Endodermal cell (in vitro differentiated cells): Measurements from ENCODE around the gene ZFAND2B. TPM values are rescaled to one million over a fixed set of nuclear protein-coding genes. Genes with fewer than 3 reads are reported as not detected.

Source experiments
- DNase-seq: peaks from one replicate; pipeline ENCODE4 v3.0.0-alpha.2; 2017
- H3K27ac ChIP-seq: 2 replicates; pipeline ENCODE4 v1.5.1; 2013; ENCODE audit warnings: mild to moderate bottlenecking, low read depth, low read length, moderate library complexity
- H3K27me3 ChIP-seq: 2 replicates; pipeline ENCODE4 v1.6.1; 2013; ENCODE audit warnings: mild to moderate bottlenecking, low read length, moderate library complexity; ENCODE audit not compliant: insufficient read depth, control insufficient read depth, poor library complexity, severe bottlenecking
- H3K36me3 ChIP-seq: 2 replicates; pipeline ENCODE4 v1.7.0; 2013; ENCODE audit warnings: mild to moderate bottlenecking, low read length, moderate library complexity; ENCODE audit not compliant: control insufficient read depth, insufficient read depth
- H3K4me1 ChIP-seq: one replicate; pipeline ENCODE4 v1.7.0; 2013; ENCODE audit warnings: low read length; ENCODE audit not compliant: control insufficient read depth, insufficient read depth
- H3K4me3 ChIP-seq: 2 replicates; pipeline ENCODE4 v1.5.1; 2013; ENCODE audit warnings: mild to moderate bottlenecking, low read length, moderate library complexity
- H3K9ac ChIP-seq: 2 replicates; pipeline ENCODE4 v1.6.1; 2013; ENCODE audit warnings: mild to moderate bottlenecking, low read length, moderate library complexity; ENCODE audit not compliant: poor library complexity, severe bottlenecking; ENCODE audit errors: extremely low read depth
- H3K9me3 ChIP-seq: 2 replicates; pipeline ENCODE4 v1.6.1; 2013; ENCODE audit warnings: mild to moderate bottlenecking, low read length, moderate library complexity; ENCODE audit not compliant: control insufficient read depth
- H3K27ac Mint-ChIP-seq: 2 replicates; pipeline ENCODE4 v1.8.0; 2020; ENCODE audit warnings: mixed read lengths
- H3K27me3 Mint-ChIP-seq: 2 replicates; pipeline ENCODE4 v1.8.0; 2021; ENCODE audit warnings: mild to moderate bottlenecking, mixed read lengths; ENCODE audit not compliant: insufficient read depth
- H3K36me3 Mint-ChIP-seq: 2 replicates; pipeline ENCODE4 v1.8.0; 2020; ENCODE audit warnings: low read depth, mixed read lengths
- H3K4me1 Mint-ChIP-seq: 2 replicates; pipeline ENCODE4 v1.8.0; 2020; ENCODE audit warnings: mixed read lengths
- H3K4me3 Mint-ChIP-seq: 2 replicates; pipeline ENCODE4 v1.8.0; 2020; ENCODE audit warnings: mild to moderate bottlenecking, moderate library complexity, mixed read lengths
- H3K9me3 Mint-ChIP-seq: 2 replicates; pipeline ENCODE4 v1.8.0; 2020; ENCODE audit warnings: mild to moderate bottlenecking, mixed read lengths
- CTCF ChIP-seq: fragments of 200-600 bp; sonication (generic); conservative IDR thresholded peaks from 2 replicates; pipeline ENCODE4 v1.5.0; 2021; ENCODE audit warnings: antibody characterized with exemption, mild to moderate bottlenecking
- WGBS, 2 experiments: methylation state at CpG; one replicate each; pipeline versions ENCODE4 v1.1.5 to v1.1.7; 2013; ENCODE audit warnings: missing lambda C conversion rate in 2 of 2, mixed read lengths in 1 of 2; ENCODE audit not compliant: insufficient coverage in 1 of 2, insufficient read length in 1 of 2; 5-methylcytosine and 5-hydroxymethylcytosine counted together
- total RNA-seq, 2 donors: library from RNA; stranded (reverse); fragmentation: NEBNext Ultra II Directional in 1 of 2; extraction: Animal tissue kit (Norgen Biotek cat#: 25700) in 1 of 2; gene quantifications; 2 replicates in 1 of 2; 3 replicates in 1 of 2; pipeline ENCODE4 v1.2.1, GENCODE V29; 2021

Gene ZFAND2B
- total RNA-seq, 2 donors from 2014 or later = 21.7 to 22.5 TPM

- Mint-ChIP-seq H3K4me1 (peaks cover 9% of the 10 kb centered on the region), H3K4me3 (peak overlapping the region; percentile 97), H3K27me3 (no peaks in the 10 kb centered on the region), H3K9me3 (no peaks in the 10 kb centered on the region), H3K36me3 (peaks cover 44% of the 10 kb centered on the region), H3K27ac (peak overlapping the region; percentile 55)
- no peaks in the 10 kb centered on the region for H3K27me3 ChIP-seq
- WGBS, 2 experiments = 70 to 73% methylated on average over 7 of the region's 7 CpGs
- H3K9ac ChIP-seq = peak overlapping the region; percentile 84
- H3K4me3 ChIP-seq = peak overlapping the region; percentile 98
- peaks cover 48% of the 10 kb centered on the region for H3K36me3 ChIP-seq
- no peak for DNase-seq
- no peaks in the 10 kb centered on the region for H3K9me3 ChIP-seq
- no peak overlapping the region for H3K27ac ChIP-seq
- H3K4me1 ChIP-seq = peaks cover 2% of the 10 kb centered on the region
- no peak for TF ChIP-seq CTCF
Measured at GRCh38 chr2:219228041-219228910, 21.7 kb downstream of the ZFAND2B start.

DNA sequence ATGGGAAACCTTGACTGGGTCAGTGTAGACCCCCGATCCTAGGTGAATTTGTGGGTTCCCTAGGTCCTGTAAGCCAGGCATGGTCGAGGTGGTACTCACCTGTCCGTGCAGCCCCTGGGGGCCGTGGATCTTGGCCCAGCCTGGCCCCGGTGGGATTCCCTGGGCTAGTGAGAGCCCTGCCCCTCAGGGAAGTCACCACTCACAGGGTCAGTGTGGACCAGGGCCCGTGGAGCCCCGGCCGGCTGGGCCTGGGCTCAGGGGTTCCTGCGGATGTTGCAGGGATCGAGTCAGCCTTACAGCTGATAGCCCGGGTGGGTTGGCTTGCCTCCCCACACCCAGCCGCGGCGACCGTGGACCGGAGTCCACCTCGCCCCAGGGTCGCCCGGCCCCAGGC lies 22.3 kb downstream of the ZFAND2B start:
- Mint-ChIP-seq H3K4me1 (peaks cover 9% of the 10 kb centered on the region), H3K27ac (peak overlapping the region; percentile 55), H3K36me3 (peaks cover 44% of the 10 kb centered on the region), H3K4me3 (peak overlapping the region; percentile 97), H3K9me3 (no peaks in the 10 kb centered on the region), H3K27me3 (no peaks in the 10 kb centered on the region)
- Histone ChIP-seq H3K9ac (peak overlapping the region; percentile 84), H3K36me3 (peaks cover 48% of the 10 kb centered on the region), H3K9me3 (no peaks in the 10 kb centered on the region), H3K27ac (peak overlapping the region; percentile 81), H3K27me3 (no peaks in the 10 kb centered on the region), H3K4me1 (peaks cover 2% of the 10 kb centered on the region), H3K4me3 (peak overlapping the region; percentile 98)
- no peak for TF ChIP-seq CTCF
- 10 to 13% methylated on average over 5 to 19 of the region's 19 CpGs for WGBS, 2 experiments
- no peak for DNase-seq

DNA sequence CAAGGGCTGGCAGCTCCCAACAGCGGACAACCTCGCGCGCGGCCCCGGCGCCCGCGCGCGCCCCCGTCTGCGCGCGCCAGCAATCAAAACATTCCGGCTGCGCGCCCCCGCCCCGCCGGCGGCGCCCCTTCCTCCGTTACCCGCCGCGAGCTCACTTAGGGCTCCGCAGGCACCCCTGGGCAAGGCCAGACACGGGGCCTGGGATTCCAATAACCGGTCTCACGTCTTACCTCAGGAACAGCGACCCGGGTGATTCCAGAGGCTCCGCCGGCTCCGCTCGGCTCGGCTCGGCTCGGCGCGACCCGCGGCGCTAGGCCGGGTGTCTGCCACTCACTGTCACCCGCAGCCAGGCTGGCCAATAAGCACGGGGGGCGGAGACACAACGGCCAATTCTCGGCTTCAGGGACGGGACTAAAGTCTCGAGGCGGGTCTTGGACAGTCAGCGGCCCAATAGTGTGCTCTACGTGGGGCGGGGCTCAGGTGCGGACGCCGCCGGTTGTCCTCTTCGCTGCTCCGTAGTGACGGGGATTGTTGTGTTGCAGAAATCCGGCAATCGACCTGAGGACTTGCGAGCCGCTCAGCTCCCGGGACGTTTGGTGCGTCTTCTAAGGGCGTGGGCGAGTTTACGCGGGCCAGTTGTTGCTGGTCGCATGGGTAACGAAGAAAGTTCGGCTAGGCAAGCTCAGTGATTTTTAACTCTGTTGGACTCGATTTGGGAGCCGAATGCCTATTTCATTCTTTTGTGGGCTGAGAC lies 22.9 kb downstream of the ZFAND2B start, which contains the start of the genes ANKZF1 and ATG9A:
ANKZF1 (plus strand) TSS at position 502 of the 754 bp plus-strand sequence. CDS start 452 bp downstream, outside the sequence.
ATG9A (minus strand) TSS at position 332 of the 754 bp plus-strand sequence. CDS start 1,612 bp downstream, outside the sequence.
- H3K9ac ChIP-seq = peak within 1 kb of the TSS; percentile 84
- peak within 1 kb of the TSS; percentile 97 for H3K4me3 Mint-ChIP-seq
- WGBS, 2 experiments = 0% methylated on average over 45 to 80 of the region's 80 CpGs
- H3K4me3 ChIP-seq = peak within 1 kb of the TSS; percentile 98
- no peak for TF ChIP-seq CTCF
- DNase-seq = peak; percentile 100
- peak within 1 kb of the TSS; percentile 87 for H3K27ac ChIP-seq
- peaks cover 2% of the 10 kb centered on the region for H3K4me1 ChIP-seq
- H3K36me3 ChIP-seq = peaks cover 49% of the 10 kb centered on the region
- H3K27me3 ChIP-seq = no peaks in the 10 kb centered on the region
- peaks cover 9% of the 10 kb centered on the region for H3K4me1 Mint-ChIP-seq
- no peaks in the 10 kb centered on the region for H3K9me3 ChIP-seq
- peak within 1 kb of the TSS; percentile 98 for H3K27ac Mint-ChIP-seq
- H3K9me3 Mint-ChIP-seq = no peaks in the 10 kb centered on the region
- peaks cover 45% of the 10 kb centered on the region for H3K36me3 Mint-ChIP-seq
- no peaks in the 10 kb centered on the region for H3K27me3 Mint-ChIP-seq
